WTC11 (cell line): ENCODE results near the gene ACVR1B. TPM values are rescaled to one million over a fixed set of nuclear protein-coding genes. Genes with fewer than 3 reads are reported as not detected.

Source experiments
- ATAC-seq: fragments of 200-7000 bp; cut with Tn5 transposase; 2 replicates; pipeline ENCODE4 v1.10.0; 2021; ENCODE audit warnings: mild to moderate bottlenecking, moderate library complexity
- CTCF ChIA-PET: fragments of 300-600 bp; sonication (Branson Sonifier 250); formaldehyde crosslinking; loops from one replicate; lab custom pipeline; 2021; ENCODE audit warnings: antibody characterized with exemption; lab: Charles Lee
- POLR2A ChIA-PET: fragments of 350-600 bp; sonication (Branson Sonifier 250); formaldehyde crosslinking; loops from one replicate; lab custom pipeline; 2021; ENCODE audit warnings: antibody characterized with exemption; lab: Charles Lee
- DNase-seq: peaks from one replicate; pipeline ENCODE4 v3.0.0; 2021; ENCODE audit warnings: low spot score
- H3K27ac Mint-ChIP-seq: 2 replicates; pipeline ENCODE4 v1.8.0; 2021; ENCODE audit warnings: mixed read lengths
- H3K27me3 Mint-ChIP-seq: 2 replicates; pipeline ENCODE4 v1.8.0; 2021; ENCODE audit warnings: low read depth, mild to moderate bottlenecking, moderate library complexity, mixed read lengths
- H3K36me3 Mint-ChIP-seq: 2 replicates; pipeline ENCODE4 v1.8.0; 2021; ENCODE audit warnings: mixed read lengths
- H3K4me1 Mint-ChIP-seq: 2 replicates; pipeline ENCODE4 v1.8.0; 2022; ENCODE audit warnings: mixed read lengths
- H3K4me3 Mint-ChIP-seq: 2 replicates; pipeline ENCODE4 v1.8.0; 2021; ENCODE audit warnings: mild to moderate bottlenecking, moderate library complexity, mixed read lengths
- H3K9me3 Mint-ChIP-seq: 2 replicates; pipeline ENCODE4 v1.8.0; 2021; ENCODE audit warnings: mixed read lengths
- CREB1 ChIP-seq: sonication (generic); formaldehyde crosslinking; IDR thresholded peaks from 2 replicates; pipeline ENCODE4 v1.8.0; 2023; ENCODE audit warnings: mild to moderate bottlenecking, missing genetic modification reagents
- EMX1 ChIP-seq: fragments of 250-450 bp; sonication (Bioruptor Pico); IDR thresholded peaks from 2 replicates; pipeline ENCODE4 v1.8.0; 2021; ENCODE audit warnings: mild to moderate bottlenecking
- ETV6 ChIP-seq: sonication (generic); formaldehyde crosslinking; IDR thresholded peaks from 2 replicates; pipeline ENCODE4 v1.8.1; 2022; ENCODE audit warnings: mild to moderate bottlenecking, missing genetic modification reagents
- FOXJ3 ChIP-seq: sonication (generic); formaldehyde crosslinking; IDR thresholded peaks from 2 replicates; pipeline ENCODE4 v1.9.0; 2021; ENCODE audit warnings: missing genetic modification reagents, mild to moderate bottlenecking, borderline replicate concordance
- IRF2 ChIP-seq: sonication (generic); formaldehyde crosslinking; IDR thresholded peaks from 2 replicates; pipeline ENCODE4 v1.8.0; 2022; ENCODE audit warnings: low read depth, missing genetic modification reagents, borderline replicate concordance
- JAZF1 ChIP-seq: fragments of 250-450 bp; sonication (Bioruptor Pico); IDR thresholded peaks from 2 replicates; pipeline ENCODE4 v1.9.0; 2021; ENCODE audit warnings: moderate library complexity, mild to moderate bottlenecking, inconsistent platforms
- NR1H2 ChIP-seq: sonication (generic); formaldehyde crosslinking; IDR thresholded peaks from 2 replicates; pipeline ENCODE4 v1.9.0; 2021; ENCODE audit warnings: mild to moderate bottlenecking, moderate library complexity, missing genetic modification reagents
- RORB ChIP-seq: fragments of 250-450 bp; sonication (Bioruptor Pico); IDR thresholded peaks from 2 replicates; pipeline ENCODE4 v1.9.0; 2021; ENCODE audit warnings: mild to moderate bottlenecking
- SP1 ChIP-seq: sonication (generic); formaldehyde crosslinking; conservative IDR thresholded peaks from 2 replicates; pipeline ENCODE4 v1.8.1; 2022; ENCODE audit warnings: missing genetic modification reagents
- TCF7 ChIP-seq: sonication (generic); formaldehyde crosslinking; IDR thresholded peaks from 2 replicates; pipeline ENCODE4 v1.8.0; 2022; ENCODE audit warnings: mild to moderate bottlenecking, low read depth, missing genetic modification reagents, moderate library complexity
- TEAD1 ChIP-seq: sonication (generic); formaldehyde crosslinking; IDR thresholded peaks from 2 replicates; pipeline ENCODE4 v1.8.0; 2022; ENCODE audit warnings: mild to moderate bottlenecking, missing genetic modification reagents
- ZNF121 ChIP-seq: sonication (generic); formaldehyde crosslinking; IDR thresholded peaks from 2 replicates; pipeline ENCODE4 v1.8.0; 2023; ENCODE audit warnings: missing genetic modification reagents
- ZNF219 ChIP-seq: sonication (generic); formaldehyde crosslinking; IDR thresholded peaks from 2 replicates; pipeline ENCODE4 v1.8.0; 2023; ENCODE audit warnings: missing genetic modification reagents, mild to moderate bottlenecking, borderline replicate concordance
- ZNF425 ChIP-seq: fragments of 250-450 bp; sonication (Bioruptor Pico); conservative IDR thresholded peaks from 2 replicates; pipeline ENCODE4 v1.9.0; 2021; ENCODE audit warnings: mild to moderate bottlenecking
- total RNA-seq: library from RNA; stranded (reverse); gene quantifications from 3 replicates; pipeline ENCODE4 v1.2.3, GENCODE V29; 2021
- TF ChIP-seq, protein P1 (sequence below): sonication (generic); formaldehyde crosslinking; IDR thresholded peaks from 2 replicates; pipeline ENCODE4 v1.8.1; 2023; ENCODE audit warnings: mild to moderate bottlenecking, missing genetic modification reagents, moderate library complexity
- TF ChIP-seq, protein P2 (sequence below): sonication (generic); formaldehyde crosslinking; IDR thresholded peaks from 2 replicates; pipeline ENCODE4 v1.8.1; 2023; ENCODE audit warnings: mild to moderate bottlenecking, missing genetic modification reagents, moderate library complexity
- TF ChIP-seq, protein P3 (sequence below): fragments of 250-450 bp; sonication (Bioruptor Pico); IDR thresholded peaks from 2 replicates; pipeline ENCODE4 v1.9.0; 2021; ENCODE audit warnings: mild to moderate bottlenecking
- TF ChIP-seq, protein P4 (sequence below): sonication (generic); formaldehyde crosslinking; IDR thresholded peaks from 2 replicates; pipeline ENCODE4 v1.8.1; 2023; ENCODE audit warnings: mild to moderate bottlenecking, missing genetic modification reagents
- TF ChIP-seq, protein P5 (sequence below): fragments of 200-600 bp; IDR thresholded peaks from 2 replicates; pipeline ENCODE4 v1.8.0; 2022; ENCODE audit warnings: antibody characterized with exemption
- TF ChIP-seq, protein P6 (sequence below): fragments of 250-450 bp; sonication (Bioruptor Pico); IDR thresholded peaks from 2 replicates; pipeline ENCODE4 v1.8.0; 2021; ENCODE audit warnings: mild to moderate bottlenecking

Gene ACVR1B
- total RNA-seq, 1 experiment from 2014 or later, result 24.1 TPM

- TF ChIP-seq EMX1 (CRISPR knock-in tag), result no peak
- TF ChIP-seq TEAD1, result no peak
- no peak for TF ChIP-seq ZNF219
- TF ChIP-seq, protein P1, sequence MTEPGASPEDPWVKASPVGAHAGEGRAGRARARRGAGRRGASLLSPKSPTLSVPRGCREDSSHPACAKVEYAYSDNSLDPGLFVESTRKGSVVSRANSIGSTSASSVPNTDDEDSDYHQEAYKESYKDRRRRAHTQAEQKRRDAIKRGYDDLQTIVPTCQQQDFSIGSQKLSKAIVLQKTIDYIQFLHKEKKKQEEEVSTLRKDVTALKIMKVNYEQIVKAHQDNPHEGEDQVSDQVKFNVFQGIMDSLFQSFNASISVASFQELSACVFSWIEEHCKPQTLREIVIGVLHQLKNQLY (CRISPR knock-in tag), result no peak
- TF ChIP-seq, protein P2, sequence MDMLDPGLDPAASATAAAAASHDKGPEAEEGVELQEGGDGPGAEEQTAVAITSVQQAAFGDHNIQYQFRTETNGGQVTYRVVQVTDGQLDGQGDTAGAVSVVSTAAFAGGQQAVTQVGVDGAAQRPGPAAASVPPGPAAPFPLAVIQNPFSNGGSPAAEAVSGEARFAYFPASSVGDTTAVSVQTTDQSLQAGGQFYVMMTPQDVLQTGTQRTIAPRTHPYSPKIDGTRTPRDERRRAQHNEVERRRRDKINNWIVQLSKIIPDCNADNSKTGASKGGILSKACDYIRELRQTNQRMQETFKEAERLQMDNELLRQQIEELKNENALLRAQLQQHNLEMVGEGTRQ, result no peak
- no peak for TF ChIP-seq NR1H2 (CRISPR knock-in tag)
- TF ChIP-seq IRF2 (CRISPR knock-in tag), result no peak
Observed at GRCh38 chr12:51975196-51975595, 23.7 kb downstream of the ACVR1B start (continued).

DNA sequence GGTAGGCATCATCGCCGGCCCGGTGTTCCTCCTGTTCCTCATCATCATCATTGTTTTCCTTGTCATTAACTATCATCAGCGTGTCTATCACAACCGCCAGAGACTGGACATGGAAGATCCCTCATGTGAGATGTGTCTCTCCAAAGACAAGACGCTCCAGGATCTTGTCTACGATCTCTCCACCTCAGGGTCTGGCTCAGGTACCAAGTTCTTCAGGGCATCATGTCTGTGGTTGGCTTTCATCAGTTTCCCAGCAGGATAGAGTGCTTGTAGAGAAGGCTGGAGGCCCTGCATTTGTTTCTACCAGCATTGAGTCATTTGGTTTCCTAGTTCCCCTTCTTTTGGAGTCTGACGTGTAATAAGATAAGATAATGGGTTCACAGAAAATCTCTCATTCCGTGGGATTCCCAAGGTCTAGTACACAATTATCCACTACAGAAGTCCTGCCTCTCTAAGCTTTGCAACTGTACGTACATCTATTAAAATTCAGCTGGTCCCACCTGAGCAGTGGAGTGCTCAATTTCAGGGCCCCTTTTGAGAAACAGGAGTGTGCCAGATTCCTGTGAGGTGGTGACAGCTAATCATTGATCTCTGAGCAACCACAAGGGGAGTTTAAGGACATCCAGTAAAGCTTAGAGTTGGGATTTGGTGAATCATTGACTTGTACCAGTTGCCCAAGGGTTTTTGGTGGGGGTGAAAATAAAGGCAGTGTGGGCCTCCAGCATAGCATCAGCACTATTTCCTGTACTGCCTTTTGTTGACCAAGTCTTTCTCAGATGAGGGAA lies 25.1 kb downstream of the ACVR1B start:
- Mint-ChIP-seq H3K9me3 (no peaks in the 10 kb centered on the region), H3K36me3 (peaks cover 37% of the 10 kb centered on the region), H3K4me3 (no peak overlapping the region), H3K27me3 (no peaks in the 10 kb centered on the region), H3K4me1 (peaks cover 19% of the 10 kb centered on the region), H3K27ac (no peak overlapping the region)
- ATAC-seq (no peak), DNase-seq (no peak)
- POLR2A ChIA-PET, result no interaction called here
- CTCF ChIA-PET, result interaction anchor here (0.5 to 2.9 kb wide), 7 partner anchors 17 to 1156 kb away, joined by 3 to 12 read pairs (median 5); no protein-coding TSS in a partner anchor
- TF ChIP-seq, protein P3, sequence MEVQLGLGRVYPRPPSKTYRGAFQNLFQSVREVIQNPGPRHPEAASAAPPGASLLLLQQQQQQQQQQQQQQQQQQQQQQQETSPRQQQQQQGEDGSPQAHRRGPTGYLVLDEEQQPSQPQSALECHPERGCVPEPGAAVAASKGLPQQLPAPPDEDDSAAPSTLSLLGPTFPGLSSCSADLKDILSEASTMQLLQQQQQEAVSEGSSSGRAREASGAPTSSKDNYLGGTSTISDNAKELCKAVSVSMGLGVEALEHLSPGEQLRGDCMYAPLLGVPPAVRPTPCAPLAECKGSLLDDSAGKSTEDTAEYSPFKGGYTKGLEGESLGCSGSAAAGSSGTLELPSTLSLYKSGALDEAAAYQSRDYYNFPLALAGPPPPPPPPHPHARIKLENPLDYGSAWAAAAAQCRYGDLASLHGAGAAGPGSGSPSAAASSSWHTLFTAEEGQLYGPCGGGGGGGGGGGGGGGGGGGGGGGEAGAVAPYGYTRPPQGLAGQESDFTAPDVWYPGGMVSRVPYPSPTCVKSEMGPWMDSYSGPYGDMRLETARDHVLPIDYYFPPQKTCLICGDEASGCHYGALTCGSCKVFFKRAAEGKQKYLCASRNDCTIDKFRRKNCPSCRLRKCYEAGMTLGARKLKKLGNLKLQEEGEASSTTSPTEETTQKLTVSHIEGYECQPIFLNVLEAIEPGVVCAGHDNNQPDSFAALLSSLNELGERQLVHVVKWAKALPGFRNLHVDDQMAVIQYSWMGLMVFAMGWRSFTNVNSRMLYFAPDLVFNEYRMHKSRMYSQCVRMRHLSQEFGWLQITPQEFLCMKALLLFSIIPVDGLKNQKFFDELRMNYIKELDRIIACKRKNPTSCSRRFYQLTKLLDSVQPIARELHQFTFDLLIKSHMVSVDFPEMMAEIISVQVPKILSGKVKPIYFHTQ (CRISPR knock-in tag), result no peak
- no peak for TF ChIP-seq TCF7 (CRISPR knock-in tag)
- TF ChIP-seq FOXJ3 (CRISPR knock-in tag), result no peak
- no peak for TF ChIP-seq ETV6 (CRISPR knock-in tag)
- no peak for TF ChIP-seq SP1 (CRISPR knock-in tag)
- TF ChIP-seq, protein P4, sequence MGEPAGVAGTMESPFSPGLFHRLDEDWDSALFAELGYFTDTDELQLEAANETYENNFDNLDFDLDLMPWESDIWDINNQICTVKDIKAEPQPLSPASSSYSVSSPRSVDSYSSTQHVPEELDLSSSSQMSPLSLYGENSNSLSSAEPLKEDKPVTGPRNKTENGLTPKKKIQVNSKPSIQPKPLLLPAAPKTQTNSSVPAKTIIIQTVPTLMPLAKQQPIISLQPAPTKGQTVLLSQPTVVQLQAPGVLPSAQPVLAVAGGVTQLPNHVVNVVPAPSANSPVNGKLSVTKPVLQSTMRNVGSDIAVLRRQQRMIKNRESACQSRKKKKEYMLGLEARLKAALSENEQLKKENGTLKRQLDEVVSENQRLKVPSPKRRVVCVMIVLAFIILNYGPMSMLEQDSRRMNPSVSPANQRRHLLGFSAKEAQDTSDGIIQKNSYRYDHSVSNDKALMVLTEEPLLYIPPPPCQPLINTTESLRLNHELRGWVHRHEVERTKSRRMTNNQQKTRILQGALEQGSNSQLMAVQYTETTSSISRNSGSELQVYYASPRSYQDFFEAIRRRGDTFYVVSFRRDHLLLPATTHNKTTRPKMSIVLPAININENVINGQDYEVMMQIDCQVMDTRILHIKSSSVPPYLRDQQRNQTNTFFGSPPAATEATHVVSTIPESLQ, result no peak
- no peak for TF ChIP-seq ZNF219
- TF ChIP-seq EMX1 (CRISPR knock-in tag), result no peak
- TF ChIP-seq, protein P2, result no peak
- no peak for TF ChIP-seq ZNF425 (CRISPR knock-in tag)
- TF ChIP-seq ZNF121 (CRISPR knock-in tag), result no peak
- TF ChIP-seq, protein P5, sequence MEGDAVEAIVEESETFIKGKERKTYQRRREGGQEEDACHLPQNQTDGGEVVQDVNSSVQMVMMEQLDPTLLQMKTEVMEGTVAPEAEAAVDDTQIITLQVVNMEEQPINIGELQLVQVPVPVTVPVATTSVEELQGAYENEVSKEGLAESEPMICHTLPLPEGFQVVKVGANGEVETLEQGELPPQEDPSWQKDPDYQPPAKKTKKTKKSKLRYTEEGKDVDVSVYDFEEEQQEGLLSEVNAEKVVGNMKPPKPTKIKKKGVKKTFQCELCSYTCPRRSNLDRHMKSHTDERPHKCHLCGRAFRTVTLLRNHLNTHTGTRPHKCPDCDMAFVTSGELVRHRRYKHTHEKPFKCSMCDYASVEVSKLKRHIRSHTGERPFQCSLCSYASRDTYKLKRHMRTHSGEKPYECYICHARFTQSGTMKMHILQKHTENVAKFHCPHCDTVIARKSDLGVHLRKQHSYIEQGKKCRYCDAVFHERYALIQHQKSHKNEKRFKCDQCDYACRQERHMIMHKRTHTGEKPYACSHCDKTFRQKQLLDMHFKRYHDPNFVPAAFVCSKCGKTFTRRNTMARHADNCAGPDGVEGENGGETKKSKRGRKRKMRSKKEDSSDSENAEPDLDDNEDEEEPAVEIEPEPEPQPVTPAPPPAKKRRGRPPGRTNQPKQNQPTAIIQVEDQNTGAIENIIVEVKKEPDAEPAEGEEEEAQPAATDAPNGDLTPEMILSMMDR, result no peak
- TF ChIP-seq, protein P6, sequence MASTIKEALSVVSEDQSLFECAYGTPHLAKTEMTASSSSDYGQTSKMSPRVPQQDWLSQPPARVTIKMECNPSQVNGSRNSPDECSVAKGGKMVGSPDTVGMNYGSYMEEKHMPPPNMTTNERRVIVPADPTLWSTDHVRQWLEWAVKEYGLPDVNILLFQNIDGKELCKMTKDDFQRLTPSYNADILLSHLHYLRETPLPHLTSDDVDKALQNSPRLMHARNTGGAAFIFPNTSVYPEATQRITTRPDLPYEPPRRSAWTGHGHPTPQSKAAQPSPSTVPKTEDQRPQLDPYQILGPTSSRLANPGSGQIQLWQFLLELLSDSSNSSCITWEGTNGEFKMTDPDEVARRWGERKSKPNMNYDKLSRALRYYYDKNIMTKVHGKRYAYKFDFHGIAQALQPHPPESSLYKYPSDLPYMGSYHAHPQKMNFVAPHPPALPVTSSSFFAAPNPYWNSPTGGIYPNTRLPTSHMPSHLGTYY, result no peak
- TF ChIP-seq JAZF1 (CRISPR knock-in tag), result no peak
- no peak for TF ChIP-seq CREB1 (CRISPR knock-in tag)
- no peak for TF ChIP-seq RORB (CRISPR knock-in tag)
